Measurements from ENCODE around the gene PLVAP.

Gene PLVAP

GRCh38 chr19:17411801-17412200 is 34.7 kb upstream of the PLVAP start:
- H3K27me3 ChIP-seq (replicated peaks; ENCODE audit: control insufficient read depth, insufficient read depth, low read length), result no peaks in the 10 kb centered on the region
- H3K4me1 ChIP-seq (ENCODE audit: control insufficient read depth, insufficient read depth, low read length), result peaks cover 4% of the 10 kb centered on the region
- no peaks in the 10 kb centered on the region for H3K36me3 ChIP-seq (ENCODE audit: control insufficient read depth, insufficient read depth, low read length, severe bottlenecking)
- H3K4me3 ChIP-seq (ENCODE audit: low read length), result no peak overlapping the region
- DNase-seq (ENCODE audit: low read depth), result no peak
- H3K9ac ChIP-seq (ENCODE audit: low read length), result no peak overlapping the region
- H3K9me3 ChIP-seq (ENCODE audit: control insufficient read depth, low read length), result no peaks in the 10 kb centered on the region

DNA sequence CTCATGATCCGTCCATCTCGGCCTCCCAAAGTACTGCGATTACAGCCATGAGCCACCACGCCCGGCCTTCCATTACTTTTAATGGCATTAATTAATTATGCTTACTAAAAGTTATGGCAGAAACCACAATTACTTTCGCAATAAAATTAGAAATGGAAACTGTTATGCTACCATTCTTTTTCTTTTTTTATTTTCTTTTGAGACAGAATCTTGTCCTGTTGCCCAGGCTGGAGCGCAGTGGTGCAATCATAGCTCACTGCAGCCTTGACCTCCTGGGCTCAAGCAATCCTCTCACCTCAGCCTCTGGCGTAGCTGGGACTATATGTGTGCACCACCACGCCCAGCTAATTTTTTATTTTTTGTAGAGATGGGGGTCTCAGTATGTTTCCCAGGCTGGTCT is 32.8 kb upstream of the PLVAP start:
- no peaks in the 10 kb centered on the region for H3K27me3 ChIP-seq (replicated peaks; ENCODE audit: control insufficient read depth, insufficient read depth, low read length)
- H3K36me3 ChIP-seq (ENCODE audit: control insufficient read depth, insufficient read depth, low read length, severe bottlenecking), result no peaks in the 10 kb centered on the region
- no peak overlapping the region for H3K4me3 ChIP-seq (ENCODE audit: low read length)
- no peak overlapping the region for H3K9ac ChIP-seq (ENCODE audit: low read length)
- DNase-seq (ENCODE audit: low read depth), result no peak
- H3K9me3 ChIP-seq (ENCODE audit: control insufficient read depth, low read length), result no peaks in the 10 kb centered on the region
- H3K4me1 ChIP-seq (ENCODE audit: control insufficient read depth, insufficient read depth, low read length), result peaks cover 9% of the 10 kb centered on the region

- no peak overlapping the region for H3K9ac ChIP-seq (ENCODE audit: low read length)
- H3K36me3 ChIP-seq (ENCODE audit: control insufficient read depth, insufficient read depth, low read length, severe bottlenecking), result no peaks in the 10 kb centered on the region
- no peaks in the 10 kb centered on the region for H3K27me3 ChIP-seq (replicated peaks; ENCODE audit: control insufficient read depth, insufficient read depth, low read length)
- H3K4me3 ChIP-seq (ENCODE audit: low read length), result peak overlapping the region; percentile 32
- peaks cover 9% of the 10 kb centered on the region for H3K4me1 ChIP-seq (ENCODE audit: control insufficient read depth, insufficient read depth, low read length)
- no peak for DNase-seq (ENCODE audit: low read depth)
- H3K9me3 ChIP-seq (ENCODE audit: control insufficient read depth, low read length), result no peaks in the 10 kb centered on the region
Observed at GRCh38 chr19:17406887-17407196, 29.7 kb upstream of the PLVAP start.

- Histone ChIP-seq H3K27me3 (replicated peaks; ENCODE audit: control insufficient read depth, insufficient read depth, low read length) (no peaks in the 10 kb centered on the region), H3K36me3 (ENCODE audit: control insufficient read depth, insufficient read depth, low read length, severe bottlenecking) (no peaks in the 10 kb centered on the region), H3K4me1 (ENCODE audit: control insufficient read depth, insufficient read depth, low read length) (peaks cover 9% of the 10 kb centered on the region), H3K9me3 (ENCODE audit: control insufficient read depth, low read length) (no peaks in the 10 kb centered on the region), H3K4me3 (ENCODE audit: low read length) (peak overlapping the region; percentile 32), H3K9ac (ENCODE audit: low read length) (no peak overlapping the region)
- DNase-seq (ENCODE audit: low read depth), result no peak
Observed at GRCh38 chr19:17406046-17406886, 29.1 kb upstream of the PLVAP start.

DNA sequence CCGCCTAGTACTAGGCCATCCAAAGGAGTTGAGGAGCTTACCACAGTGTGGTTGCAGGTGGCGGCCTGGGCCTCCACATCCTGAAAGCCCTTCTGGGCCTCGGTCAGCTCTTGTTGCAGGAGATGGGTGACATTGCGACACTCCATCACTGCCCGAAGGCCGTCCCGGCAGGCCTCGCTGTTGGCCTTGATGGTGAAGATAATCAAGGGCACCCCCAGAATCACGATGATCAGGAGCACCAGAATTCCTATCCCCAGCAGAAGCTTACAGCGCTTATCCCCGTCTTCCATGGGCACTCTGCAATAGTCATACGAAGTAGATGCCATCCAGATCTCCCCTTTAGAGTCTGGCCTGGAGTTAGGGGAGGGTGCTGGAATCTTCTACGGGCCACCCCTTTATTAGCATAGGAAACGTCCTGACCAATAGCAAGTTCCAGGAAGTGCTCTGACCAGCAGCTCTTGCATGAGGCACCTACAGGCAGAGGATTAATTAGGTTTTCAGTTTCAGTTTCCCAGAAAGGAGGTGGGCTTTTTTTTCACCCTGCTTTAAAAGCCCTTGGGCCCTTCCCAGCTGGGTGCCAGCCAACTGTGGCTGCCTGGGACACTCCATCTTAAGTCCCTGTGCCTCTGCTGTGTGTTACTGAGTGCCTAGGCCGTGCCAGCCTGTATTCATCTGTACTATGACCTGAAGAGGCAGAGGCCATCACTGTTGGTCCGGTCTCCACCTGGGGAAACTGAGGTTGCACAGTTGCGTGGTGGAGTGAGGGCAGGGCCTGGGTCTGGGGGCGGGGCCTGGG is 28.3 kb upstream of the PLVAP start, which contains the start of gene BST2:
Gene BST2, minus strand, starts transcription at position 381 of the 796 bp plus-strand sequence. Its CDS starts 55 bp downstream, at position 326.
- no peak for DNase-seq (ENCODE audit: low read depth)
- Histone ChIP-seq H3K9me3 (ENCODE audit: control insufficient read depth, low read length) (no peaks in the 10 kb centered on the region), H3K4me3 (ENCODE audit: low read length) (peak within 1 kb of the TSS; percentile 71)

GRCh38 chr19:17404621-17405249 is 27.6 kb upstream of the PLVAP start:
- Histone ChIP-seq H3K9me3 (ENCODE audit: control insufficient read depth, low read length) (no peaks in the 10 kb centered on the region), H3K4me3 (ENCODE audit: low read length) (peak overlapping the region; percentile 71), H3K9ac (ENCODE audit: low read length) (peak overlapping the region; percentile 11), H3K4me1 (ENCODE audit: control insufficient read depth, insufficient read depth, low read length) (peaks cover 9% of the 10 kb centered on the region), H3K27me3 (replicated peaks; ENCODE audit: control insufficient read depth, insufficient read depth, low read length) (no peaks in the 10 kb centered on the region), H3K36me3 (ENCODE audit: control insufficient read depth, insufficient read depth, low read length, severe bottlenecking) (no peaks in the 10 kb centered on the region)
- DNase-seq (ENCODE audit: low read depth), result no peak

More for the DNA sequence above, 28.3 kb upstream of the PLVAP start, which contains the start of gene BST2:
- H3K9ac ChIP-seq (ENCODE audit: low read length), result peak within 1 kb of the TSS; percentile 11
- H3K27me3 ChIP-seq (replicated peaks; ENCODE audit: control insufficient read depth, insufficient read depth, low read length), result no peaks in the 10 kb centered on the region
- no peaks in the 10 kb centered on the region for H3K36me3 ChIP-seq (ENCODE audit: control insufficient read depth, insufficient read depth, low read length, severe bottlenecking)
- peaks cover 9% of the 10 kb centered on the region for H3K4me1 ChIP-seq (ENCODE audit: control insufficient read depth, insufficient read depth, low read length)

GRCh38 chr19:17404015-17404414 is 26.9 kb upstream of the PLVAP start:
- DNase-seq (ENCODE audit: low read depth), result no peak
- no peaks in the 10 kb centered on the region for H3K27me3 ChIP-seq (replicated peaks; ENCODE audit: control insufficient read depth, insufficient read depth, low read length)
- no peak overlapping the region for H3K4me3 ChIP-seq (ENCODE audit: low read length)
- H3K36me3 ChIP-seq (ENCODE audit: control insufficient read depth, insufficient read depth, low read length, severe bottlenecking), result no peaks in the 10 kb centered on the region
- H3K4me1 ChIP-seq (ENCODE audit: control insufficient read depth, insufficient read depth, low read length), result peaks cover 9% of the 10 kb centered on the region
- no peaks in the 10 kb centered on the region for H3K9me3 ChIP-seq (ENCODE audit: control insufficient read depth, low read length)
- no peak overlapping the region for H3K9ac ChIP-seq (ENCODE audit: low read length)

DNA sequence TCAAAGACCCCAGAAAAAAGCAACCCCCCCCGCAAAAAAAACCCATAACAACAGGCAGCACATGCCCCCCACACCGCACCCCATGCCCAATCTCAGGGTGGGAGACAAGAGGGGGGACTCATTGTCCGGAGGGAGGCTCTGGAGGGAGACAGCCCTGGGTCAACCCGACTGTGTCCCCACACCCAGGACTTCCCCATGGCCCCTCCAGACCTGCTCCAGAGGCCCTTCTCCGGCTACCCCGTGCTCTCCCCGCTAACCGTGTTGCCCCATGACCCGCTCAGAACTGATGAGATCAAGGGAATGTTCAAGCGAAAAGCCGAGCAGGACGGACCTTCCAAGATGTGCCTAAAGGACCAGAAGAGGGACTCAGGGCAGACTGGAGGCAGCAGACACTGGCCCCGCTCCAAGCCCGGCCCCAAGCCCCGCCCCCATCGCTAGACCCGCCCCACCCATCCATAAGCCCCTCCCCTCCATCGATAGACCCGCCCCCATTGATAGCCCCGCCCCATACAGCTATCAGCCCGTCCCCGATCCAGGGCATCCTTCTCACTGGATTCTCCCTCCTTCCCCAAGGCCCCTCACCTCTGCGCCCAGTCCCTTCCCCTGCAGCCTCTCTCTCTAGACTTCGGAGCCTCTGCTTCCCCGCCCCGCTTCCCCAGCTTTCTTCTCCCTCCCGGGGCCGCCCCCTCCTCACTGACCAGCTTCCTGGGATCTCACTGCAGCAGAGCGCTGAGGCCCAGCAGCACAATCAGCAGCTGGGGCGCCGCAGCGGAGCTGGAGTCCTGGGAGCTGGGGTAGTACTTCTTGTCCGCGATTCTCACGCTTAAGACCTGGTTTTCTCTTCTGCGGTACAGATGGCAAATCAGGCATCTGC is 26.1 kb upstream of the PLVAP start:
- peak; percentile 35 for DNase-seq (ENCODE audit: low read depth)
- Histone ChIP-seq H3K9ac (ENCODE audit: low read length) (no peak overlapping the region), H3K9me3 (ENCODE audit: control insufficient read depth, low read length) (no peaks in the 10 kb centered on the region), H3K27me3 (replicated peaks; ENCODE audit: control insufficient read depth, insufficient read depth, low read length) (no peaks in the 10 kb centered on the region), H3K4me3 (ENCODE audit: low read length) (no peak overlapping the region), H3K36me3 (ENCODE audit: control insufficient read depth, insufficient read depth, low read length, severe bottlenecking) (no peaks in the 10 kb centered on the region), H3K4me1 (ENCODE audit: control insufficient read depth, insufficient read depth, low read length) (peaks cover 9% of the 10 kb centered on the region)

- no peaks in the 10 kb centered on the region for H3K27me3 ChIP-seq (replicated peaks; ENCODE audit: control insufficient read depth, insufficient read depth, low read length)
- no peaks in the 10 kb centered on the region for H3K9me3 ChIP-seq (ENCODE audit: control insufficient read depth, low read length)
- peaks cover 6% of the 10 kb centered on the region for H3K4me1 ChIP-seq (ENCODE audit: control insufficient read depth, insufficient read depth, low read length)
- H3K36me3 ChIP-seq (ENCODE audit: control insufficient read depth, insufficient read depth, low read length, severe bottlenecking), result no peaks in the 10 kb centered on the region
- DNase-seq (ENCODE audit: low read depth), result no peak
- no peak overlapping the region for H3K9ac ChIP-seq (ENCODE audit: low read length)
- H3K4me3 ChIP-seq (ENCODE audit: low read length), result no peak overlapping the region
Observed at GRCh38 chr19:17401628-17402027, 24.5 kb upstream of the PLVAP start.

- Histone ChIP-seq H3K9ac (ENCODE audit: low read length) (no peak overlapping the region), H3K36me3 (ENCODE audit: control insufficient read depth, insufficient read depth, low read length, severe bottlenecking) (no peaks in the 10 kb centered on the region), H3K27me3 (replicated peaks; ENCODE audit: control insufficient read depth, insufficient read depth, low read length) (peaks cover 3% of the 10 kb centered on the region), H3K9me3 (ENCODE audit: control insufficient read depth, low read length) (no peaks in the 10 kb centered on the region), H3K4me3 (ENCODE audit: low read length) (no peak overlapping the region), H3K4me1 (ENCODE audit: control insufficient read depth, insufficient read depth, low read length) (no peaks in the 10 kb centered on the region)
- no peak for DNase-seq (ENCODE audit: low read depth)
Observed at GRCh38 chr19:17398902-17399527, 21.9 kb upstream of the PLVAP start.

All from adipocyte (in vitro differentiated cells).